HepG2 (cell line): ENCODE data around the gene RPL37. TPM values are rescaled to one million over a fixed set of nuclear protein-coding genes. Genes with fewer than 3 reads are reported as not detected.

Experiments
- AGO2 ChIP-seq: fragments of 200-400 bp; formaldehyde crosslinking; optimal IDR thresholded peaks from 2 replicates; pipeline ENCODE3; 2017; ENCODE audit warnings: mild to moderate bottlenecking, low read depth, low read length, moderate library complexity
- CAMTA2 ChIP-seq: sonication (generic); formaldehyde crosslinking; IDR thresholded peaks from 2 replicates; pipeline ENCODE4 v1.4.0; 2020; ENCODE audit warnings: mild to moderate bottlenecking, missing genetic modification reagents, borderline replicate concordance
- CREB3 ChIP-seq: sonication (generic); formaldehyde crosslinking; IDR thresholded peaks from 2 replicates; pipeline ENCODE4 v1.5.0; 2020; ENCODE audit warnings: missing genetic modification reagents
- ESRRA ChIP-seq: sonication (generic); formaldehyde crosslinking; IDR thresholded peaks from 2 replicates; pipeline ENCODE4 v1.5.1; 2020; ENCODE audit warnings: mild to moderate bottlenecking, low read depth, missing genetic modification reagents
- ISX ChIP-seq: sonication (generic); formaldehyde crosslinking; conservative IDR thresholded peaks from 2 replicates; pipeline ENCODE4 v1.5.0; 2020; ENCODE audit warnings: missing genetic modification reagents
- KLF12 ChIP-seq: sonication (generic); formaldehyde crosslinking; IDR thresholded peaks from 2 replicates; pipeline ENCODE4 v1.4.0; 2020; ENCODE audit warnings: missing genetic modification reagents, borderline replicate concordance
- MZF1 ChIP-seq: sonication (generic); formaldehyde crosslinking; IDR thresholded peaks from 2 replicates; pipeline ENCODE4 v1.8.1; 2023; ENCODE audit warnings: mild to moderate bottlenecking, missing genetic modification reagents, borderline replicate concordance
- POGZ ChIP-seq: sonication (generic); formaldehyde crosslinking; IDR thresholded peaks from 2 replicates; pipeline ENCODE4 v1.4.0; 2020; ENCODE audit warnings: mild to moderate bottlenecking, missing genetic modification reagents
- RFX1 ChIP-seq: fragments of 450-650 bp; IDR thresholded peaks from 2 replicates; pipeline ENCODE4 v1.6.1; 2017
- SCMH1 ChIP-seq: sonication (generic); formaldehyde crosslinking; IDR thresholded peaks from 2 replicates; pipeline ENCODE4 v1.9.0; 2021; ENCODE audit warnings: missing genetic modification reagents, mild to moderate bottlenecking, borderline replicate concordance
- SOX13 ChIP-seq, 3 experiments: fragments of 450-650 bp in 1 of 3; sonication (generic) in 1 of 3; formaldehyde crosslinking in 1 of 3; IDR thresholded peaks in 2 of 3; conservative IDR thresholded peaks in 1 of 3; 2 replicates each; pipeline versions ENCODE4 v1.5.0 to v1.6.1; 2016 to 2020; ENCODE audit warnings: antibody characterized with exemption in 1 of 3, mild to moderate bottlenecking in 1 of 3, missing compliant biosample characterization in 1 of 3, missing genetic modification reagents in 1 of 3, moderate library complexity in 1 of 3
- SRY ChIP-seq: sonication (generic); formaldehyde crosslinking; IDR thresholded peaks from 2 replicates; pipeline ENCODE4 v1.8.0; 2022; ENCODE audit warnings: mild to moderate bottlenecking, missing genetic modification reagents
- SUZ12 ChIP-seq: fragments of 150-350 bp; IDR thresholded peaks from 2 replicates; pipeline ENCODE4 v1.6.1; 2014; ENCODE audit warnings: low read depth, low read length
- TBL1XR1 ChIP-seq: fragments of 150-350 bp; IDR thresholded peaks from 2 replicates; pipeline ENCODE4 v1.6.1; 2014; ENCODE audit warnings: borderline replicate concordance, low read length; ENCODE audit not compliant: partially characterized antibody
- TIGD3 ChIP-seq: sonication (generic); formaldehyde crosslinking; IDR thresholded peaks from 2 replicates; pipeline ENCODE4 v1.5.1; 2020; ENCODE audit warnings: mild to moderate bottlenecking, missing genetic modification reagents, borderline replicate concordance
- TMF1 ChIP-seq: sonication (generic); formaldehyde crosslinking; IDR thresholded peaks from 2 replicates; pipeline ENCODE4 v1.8.1; 2022; ENCODE audit warnings: low read depth, missing genetic modification reagents
- TP53 ChIP-seq: sonication (generic); formaldehyde crosslinking; conservative IDR thresholded peaks from 2 replicates; pipeline ENCODE4 v1.4.0; 2020; ENCODE audit warnings: missing genetic modification reagents
- ZFP37 ChIP-seq: sonication (generic); formaldehyde crosslinking; IDR thresholded peaks from 2 replicates; pipeline ENCODE4 v1.4.0; 2020; ENCODE audit warnings: missing genetic modification reagents, borderline replicate concordance
- ZNF101 ChIP-seq: sonication (generic); formaldehyde crosslinking; IDR thresholded peaks from 2 replicates; pipeline ENCODE4 v1.4.0; 2020; ENCODE audit warnings: mild to moderate bottlenecking, low read depth, missing genetic modification reagents, borderline replicate concordance
- ZNF224 ChIP-seq: sonication (generic); formaldehyde crosslinking; IDR thresholded peaks from 2 replicates; pipeline ENCODE4 v1.5.0; 2020; ENCODE audit warnings: mild to moderate bottlenecking, missing genetic modification reagents
- ZNF264 ChIP-seq: sonication (generic); formaldehyde crosslinking; IDR thresholded peaks from 2 replicates; pipeline ENCODE4 v1.4.0; 2020; ENCODE audit warnings: missing genetic modification reagents
- ZNF558 ChIP-seq: sonication (generic); formaldehyde crosslinking; IDR thresholded peaks from 2 replicates; pipeline ENCODE4 v1.9.0; 2022; ENCODE audit warnings: mild to moderate bottlenecking, missing genetic modification reagents, borderline replicate concordance
- ZNF567 ChIP-seq: sonication (generic); formaldehyde crosslinking; IDR thresholded peaks from 2 replicates; pipeline ENCODE4 v1.8.1; 2023; ENCODE audit warnings: mild to moderate bottlenecking, missing genetic modification reagents, borderline replicate concordance
- ZNF670 ChIP-seq: sonication (generic); formaldehyde crosslinking; IDR thresholded peaks from 2 replicates; pipeline ENCODE4 v1.8.0; 2022; ENCODE audit warnings: mild to moderate bottlenecking, missing genetic modification reagents, borderline replicate concordance
- ZNF678 ChIP-seq: sonication (generic); formaldehyde crosslinking; IDR thresholded peaks from 2 replicates; pipeline ENCODE4 v1.4.0; 2020; ENCODE audit warnings: mild to moderate bottlenecking, missing genetic modification reagents
- ZSCAN31 ChIP-seq: sonication (generic); formaldehyde crosslinking; IDR thresholded peaks from 2 replicates; pipeline ENCODE4 v1.5.0; 2020; ENCODE audit warnings: low read depth, mild to moderate bottlenecking, missing genetic modification reagents
- polyA plus RNA-seq, 8 experiments: library from polyadenylated mRNA; depleted of rRNA in 3 of 8; stranded (reverse) in 7 of 8; unstranded in 1 of 8; fragments of >200 nt; fragmentation: Illumina TruSeq in 4 of 8; extraction: Trizol in 4 of 8; gene quantifications; 2 replicates each; pipeline versions ENCODE4 v1.2.1 to v1.2.3, GENCODE V29; 2011 to 2016; ENCODE audit warnings: low read depth in 4 of 8, missing spikeins in 1 of 8, mixed read lengths in 1 of 8; ENCODE audit not compliant: insufficient read depth in 1 of 8
- total RNA-seq, 5 experiments: library from RNA; depleted of rRNA; stranded (reverse); fragments of >200 nt; fragmentation: Illumina TruSeq; extraction: Trizol; gene quantifications; 2 replicates each; pipeline ENCODE4 v1.2.3, GENCODE V29; 2016; ENCODE audit warnings: low read depth in 1 of 5
- TF ChIP-seq, protein P1 (sequence below): sonication (generic); formaldehyde crosslinking; IDR thresholded peaks from 2 replicates; pipeline ENCODE4 v1.5.0; 2020; ENCODE audit warnings: mild to moderate bottlenecking, missing genetic modification reagents

The RPL37 gene
- total and polyA plus RNA-seq, 2 of the 13 experiments (the other 11 are each of a cell fraction or from before 2014, with no cell fraction given), result 1,981 to 3,367 TPM

DNA sequence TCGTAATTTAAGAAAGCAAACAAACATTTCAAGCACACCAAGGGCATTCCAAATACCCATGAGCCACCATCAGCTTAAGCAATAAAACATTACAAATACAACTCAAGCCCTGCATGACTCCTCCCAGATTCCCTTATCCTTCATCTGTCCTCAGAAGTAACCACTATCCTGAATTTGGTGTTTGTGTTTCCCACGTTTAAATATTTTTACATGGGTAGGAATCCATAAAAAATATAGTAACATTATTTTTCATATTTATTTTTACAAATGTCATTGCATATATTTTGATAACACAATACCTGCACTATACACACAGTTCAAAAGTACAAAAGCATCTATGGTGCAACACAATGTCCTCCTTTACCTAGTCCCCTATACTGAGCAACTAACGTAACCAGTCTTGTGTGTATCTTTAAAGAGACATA lies 43.3 kb downstream of the RPL37 start (continued):
- TF ChIP-seq, protein P1, sequence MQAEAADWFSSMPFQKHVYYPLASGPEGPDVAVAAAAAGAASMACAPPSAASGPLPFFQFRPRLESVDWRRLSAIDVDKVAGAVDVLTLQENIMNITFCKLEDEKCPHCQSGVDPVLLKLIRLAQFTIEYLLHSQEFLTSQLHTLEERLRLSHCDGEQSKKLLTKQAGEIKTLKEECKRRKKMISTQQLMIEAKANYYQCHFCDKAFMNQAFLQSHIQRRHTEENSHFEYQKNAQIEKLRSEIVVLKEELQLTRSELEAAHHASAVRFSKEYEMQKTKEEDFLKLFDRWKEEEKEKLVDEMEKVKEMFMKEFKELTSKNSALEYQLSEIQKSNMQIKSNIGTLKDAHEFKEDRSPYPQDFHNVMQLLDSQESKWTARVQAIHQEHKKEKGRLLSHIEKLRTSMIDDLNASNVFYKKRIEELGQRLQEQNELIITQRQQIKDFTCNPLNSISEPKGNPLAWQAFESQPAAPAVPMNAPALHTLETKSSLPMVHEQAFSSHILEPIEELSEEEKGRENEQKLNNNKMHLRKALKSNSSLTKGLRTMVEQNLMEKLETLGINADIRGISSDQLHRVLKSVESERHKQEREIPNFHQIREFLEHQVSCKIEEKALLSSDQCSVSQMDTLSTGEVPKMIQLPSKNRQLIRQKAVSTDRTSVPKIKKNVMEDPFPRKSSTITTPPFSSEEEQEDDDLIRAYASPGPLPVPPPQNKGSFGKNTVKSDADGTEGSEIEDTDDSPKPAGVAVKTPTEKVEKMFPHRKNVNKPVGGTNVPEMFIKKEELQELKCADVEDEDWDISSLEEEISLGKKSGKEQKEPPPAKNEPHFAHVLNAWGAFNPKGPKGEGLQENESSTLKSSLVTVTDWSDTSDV (CRISPR knock-in tag), result no peak
- TF ChIP-seq ZNF670 (CRISPR knock-in tag) (no peak), CAMTA2 (CRISPR knock-in tag) (no peak), SCMH1 (CRISPR knock-in tag) (no peak), ZNF678 (CRISPR knock-in tag) (no peak), ZNF558 (CRISPR knock-in tag) (no peak), TMF1 (CRISPR knock-in tag) (no peak), CREB3 (no peak), KLF12 (CRISPR knock-in tag) (no peak), TP53 (CRISPR knock-in tag) (no peak), SUZ12 (no peak), ZNF101 (CRISPR knock-in tag) (no peak), ZFP37 (CRISPR knock-in tag) (no peak), AGO2 (no peak), SOX13 (IDR thresholded peaks at IDR 0.05) (no peak), SOX13 (CRISPR knock-in tag; conservative IDR thresholded peaks at IDR 0.05 in 1 of 2, IDR thresholded peaks at IDR 0.05 in 1 of 2) (peak in 1 of 2 experiments; percentile 74; a peak in 2 of 4 replicates), ZSCAN31 (CRISPR knock-in tag) (no peak), ISX (CRISPR knock-in tag) (no peak), RFX1 (no peak), MZF1 (CRISPR knock-in tag) (no peak), POGZ (CRISPR knock-in tag) (no peak), ESRRA (CRISPR knock-in tag) (no peak), TIGD3 (CRISPR knock-in tag) (no peak), ZNF224 (CRISPR knock-in tag) (no peak), TBL1XR1 (no peak), ZNF567 (CRISPR knock-in tag) (no peak), ZNF264 (CRISPR knock-in tag) (no peak), SRY (no peak)
